HL-60 (cell line): ENCODE results near the gene POLG2.
A peak's percentile ranks its signal among the peaks of the same experiment; 100 is the strongest.

Experiments
- CTCF ChIP-seq: IDR thresholded peaks from one replicate; pipeline ENCODE4 v1.5.1; 2011; ENCODE audit warnings: low read length, control low read depth, inconsistent platforms; ENCODE audit not compliant: insufficient read depth
- GABPA ChIP-seq: IDR thresholded peaks from 2 replicates; pipeline ENCODE4 v1.6.1; 2012; ENCODE audit warnings: low read depth
- POLR2AphosphoS5 ChIP-seq: IDR thresholded peaks from 2 replicates; pipeline ENCODE4 v1.6.1; 2012; ENCODE audit warnings: low read depth
- REST ChIP-seq: IDR thresholded peaks from 2 replicates; pipeline ENCODE4 v1.6.1; 2012; ENCODE audit warnings: low read depth; ENCODE audit not compliant: insufficient replicate concordance
- SPI1 ChIP-seq: IDR thresholded peaks from 2 replicates; pipeline ENCODE4 v1.6.1; 2012; ENCODE audit warnings: low read depth, mild to moderate bottlenecking, borderline replicate concordance

GRCh38 chr17:64506201-64506575 is 9.3 kb upstream of the POLG2 start, which contains the start of gene DDX5:
- no peak for TF ChIP-seq GABPA
- no peak for TF ChIP-seq CTCF
- TF ChIP-seq REST, result peak; percentile 82
- peak; percentile 98 for TF ChIP-seq POLR2AphosphoS5
- no peak for TF ChIP-seq SPI1
